Kidney epithelial cell (primary cell): ENCODE results near the gene CERS5. TPM values are rescaled to one million over a fixed set of nuclear protein-coding genes. Genes with fewer than 3 reads are reported as not detected.
"Not testable (repeated sequence)": the region's sequence is repeated elsewhere in the genome, so short reads cannot be mapped to it uniquely, and the experiment has no call there.

ENCODE experiments used
- DNase-seq: peaks from one replicate; pipeline ENCODE4 v3.0.0-alpha.2; 2010; ENCODE audit warnings: low read depth
- H3K27me3 ChIP-seq: 2 replicates; pipeline ENCODE4 v1.6.0; 2011; ENCODE audit warnings: low read length; ENCODE audit not compliant: control insufficient read depth, insufficient read depth
- H3K36me3 ChIP-seq: 2 replicates; pipeline ENCODE4 v1.5.1; 2011; ENCODE audit warnings: low read length; ENCODE audit not compliant: control insufficient read depth, insufficient read depth
- H3K4me3 ChIP-seq: 2 replicates; pipeline ENCODE4 v1.5.1; 2011; ENCODE audit warnings: low read depth, mild to moderate bottlenecking, control low read depth, low read length
- total RNA-seq: library from RNA; depleted of rRNA; stranded (reverse); fragments of >200 nt; gene quantifications from 2 replicates; pipeline ENCODE4 v1.2.3, GENCODE V29; 2015
- TF ChIP-seq, protein P1 (sequence below): IDR thresholded peaks from 2 replicates; pipeline ENCODE4 v1.5.1; 2011; ENCODE audit warnings: mild to moderate bottlenecking, moderate library complexity, low read length, control low read depth, inconsistent platforms; ENCODE audit not compliant: insufficient read depth, poor library complexity, severe bottlenecking

Gene CERS5
- total RNA-seq, 1 donor from 2014 or later = 40.9 TPM

DNA sequence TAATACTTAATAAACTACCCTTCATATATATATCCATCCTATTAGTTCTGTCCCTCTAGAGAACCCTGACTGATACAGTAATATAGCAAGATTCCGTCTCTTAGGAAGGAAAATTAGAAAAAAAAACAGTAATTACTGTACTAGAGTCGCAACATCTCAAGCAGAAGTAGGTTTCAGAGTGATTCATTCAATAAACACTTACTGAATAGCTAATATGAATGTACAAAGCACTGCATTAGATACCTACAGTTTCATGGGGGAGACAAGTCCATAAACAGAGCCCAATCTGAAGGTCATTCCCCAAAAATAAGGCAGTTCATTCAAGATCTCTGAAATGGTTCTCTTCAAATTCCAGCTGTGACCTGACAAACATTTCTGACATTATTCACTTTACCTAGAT lies 9.9 kb downstream of the CERS5 start:
- no peak overlapping the region for H3K4me3 ChIP-seq
- TF ChIP-seq, protein P1, sequence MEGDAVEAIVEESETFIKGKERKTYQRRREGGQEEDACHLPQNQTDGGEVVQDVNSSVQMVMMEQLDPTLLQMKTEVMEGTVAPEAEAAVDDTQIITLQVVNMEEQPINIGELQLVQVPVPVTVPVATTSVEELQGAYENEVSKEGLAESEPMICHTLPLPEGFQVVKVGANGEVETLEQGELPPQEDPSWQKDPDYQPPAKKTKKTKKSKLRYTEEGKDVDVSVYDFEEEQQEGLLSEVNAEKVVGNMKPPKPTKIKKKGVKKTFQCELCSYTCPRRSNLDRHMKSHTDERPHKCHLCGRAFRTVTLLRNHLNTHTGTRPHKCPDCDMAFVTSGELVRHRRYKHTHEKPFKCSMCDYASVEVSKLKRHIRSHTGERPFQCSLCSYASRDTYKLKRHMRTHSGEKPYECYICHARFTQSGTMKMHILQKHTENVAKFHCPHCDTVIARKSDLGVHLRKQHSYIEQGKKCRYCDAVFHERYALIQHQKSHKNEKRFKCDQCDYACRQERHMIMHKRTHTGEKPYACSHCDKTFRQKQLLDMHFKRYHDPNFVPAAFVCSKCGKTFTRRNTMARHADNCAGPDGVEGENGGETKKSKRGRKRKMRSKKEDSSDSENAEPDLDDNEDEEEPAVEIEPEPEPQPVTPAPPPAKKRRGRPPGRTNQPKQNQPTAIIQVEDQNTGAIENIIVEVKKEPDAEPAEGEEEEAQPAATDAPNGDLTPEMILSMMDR = no peak
- no peaks in the 10 kb centered on the region for H3K27me3 ChIP-seq
- H3K36me3 ChIP-seq = no peaks in the 10 kb centered on the region
- DNase-seq = no peak

DNA sequence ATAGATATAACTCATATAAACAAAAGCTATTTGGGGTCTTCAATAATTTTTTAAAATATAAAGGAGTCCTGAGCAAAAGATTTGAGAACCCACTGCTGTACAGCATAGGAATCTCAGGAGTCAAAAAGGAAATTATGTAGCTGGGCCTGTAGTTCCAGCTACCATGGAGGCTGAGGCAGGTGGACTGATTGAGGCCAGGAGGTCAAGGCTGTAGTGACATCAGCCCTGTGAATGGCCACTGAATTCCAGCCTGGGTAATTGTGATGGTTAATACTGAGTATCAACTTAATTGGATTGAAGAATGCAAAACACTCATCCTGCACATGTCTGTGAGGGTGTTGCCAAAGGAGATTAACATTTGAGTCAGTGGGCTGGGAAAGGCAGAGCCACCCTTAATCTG lies 10.5 kb downstream of the CERS5 start:
- Histone ChIP-seq H3K27me3 (no peaks in the 10 kb centered on the region), H3K36me3 (no peaks in the 10 kb centered on the region), H3K4me3 (no peak overlapping the region)
- TF ChIP-seq, protein P1 = no peak
- DNase-seq = no peak

DNA sequence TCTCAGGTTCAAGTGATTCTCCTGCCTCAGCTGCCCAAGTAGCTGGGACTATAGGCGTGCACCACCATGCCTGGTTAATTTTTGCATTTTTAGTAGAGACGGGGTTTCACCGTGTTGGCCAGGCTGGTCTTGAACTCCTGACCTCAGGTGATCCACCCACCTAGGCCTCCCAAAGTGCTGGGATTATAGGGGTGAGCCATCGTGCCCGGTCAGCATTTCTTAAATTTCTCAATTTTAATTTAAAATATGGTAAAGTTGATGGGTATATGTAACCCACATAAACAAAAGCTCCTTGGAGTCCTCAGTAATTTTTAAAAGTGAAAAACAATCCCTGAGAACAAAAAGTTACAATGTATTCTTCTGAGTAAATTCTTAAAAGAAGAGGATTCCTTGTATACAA lies 12.2 kb downstream of the CERS5 start:
- H3K4me3 ChIP-seq, H3K27me3 ChIP-seq, H3K36me3 ChIP-seq, DNase-seq: not testable (repeated sequence)

DNA sequence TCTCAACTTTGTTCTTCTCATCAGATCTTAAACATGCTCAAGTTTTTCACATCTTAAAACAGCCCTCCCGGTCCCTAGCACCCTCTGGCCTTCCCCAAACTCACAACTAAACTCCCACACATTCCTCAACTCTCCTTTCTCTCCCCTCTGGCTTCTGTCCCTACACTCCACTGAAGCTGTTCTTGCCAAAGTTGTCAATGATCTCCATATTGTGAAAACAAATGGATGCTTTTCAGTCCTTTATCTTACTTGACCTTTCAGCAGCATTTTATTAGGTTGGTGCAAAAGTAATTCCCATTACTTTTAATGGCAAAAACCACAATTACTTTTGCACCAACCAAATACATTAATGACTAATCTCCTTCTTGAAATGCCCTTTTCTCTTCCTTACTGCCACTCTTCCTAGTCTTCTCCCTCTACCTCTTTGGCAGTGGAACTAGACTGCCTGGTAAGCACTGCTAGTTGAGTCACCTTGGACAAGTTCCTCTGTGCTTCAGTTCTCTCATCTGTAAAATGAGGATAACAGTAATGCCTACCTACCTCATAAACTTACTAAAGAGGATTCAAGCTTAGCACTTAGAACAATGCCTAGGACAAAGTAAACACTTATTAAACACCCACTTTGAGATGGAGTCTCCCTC lies 16.0 kb downstream of the CERS5 start:
- TF ChIP-seq, protein P1 = no peak
- no peaks in the 10 kb centered on the region for H3K27me3 ChIP-seq
- no peak for DNase-seq
- no peak overlapping the region for H3K4me3 ChIP-seq
- H3K36me3 ChIP-seq = no peaks in the 10 kb centered on the region

DNA sequence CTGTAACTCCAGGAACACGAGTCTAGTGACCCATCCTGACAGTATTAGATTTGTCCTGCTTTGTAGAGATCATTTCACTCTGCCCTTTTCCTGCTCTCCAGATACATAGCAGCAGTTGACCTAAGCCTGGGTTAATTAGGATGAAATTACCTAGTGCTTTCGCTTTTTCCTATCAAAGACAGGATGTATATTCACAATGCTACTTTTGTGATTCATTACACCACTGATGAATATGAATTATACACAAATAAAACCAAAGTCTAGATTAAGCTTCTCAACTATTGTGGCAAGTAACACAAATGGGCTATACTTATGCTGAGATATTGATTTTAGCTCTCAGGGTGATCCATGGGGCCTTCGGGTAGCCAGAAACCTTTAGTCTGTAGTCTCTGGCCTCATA lies 17.9 kb downstream of the CERS5 start:
- no peak overlapping the region for H3K4me3 ChIP-seq
- no peaks in the 10 kb centered on the region for H3K27me3 ChIP-seq
- DNase-seq = no peak
- H3K36me3 ChIP-seq = no peaks in the 10 kb centered on the region
- TF ChIP-seq, protein P1 = no peak

DNA sequence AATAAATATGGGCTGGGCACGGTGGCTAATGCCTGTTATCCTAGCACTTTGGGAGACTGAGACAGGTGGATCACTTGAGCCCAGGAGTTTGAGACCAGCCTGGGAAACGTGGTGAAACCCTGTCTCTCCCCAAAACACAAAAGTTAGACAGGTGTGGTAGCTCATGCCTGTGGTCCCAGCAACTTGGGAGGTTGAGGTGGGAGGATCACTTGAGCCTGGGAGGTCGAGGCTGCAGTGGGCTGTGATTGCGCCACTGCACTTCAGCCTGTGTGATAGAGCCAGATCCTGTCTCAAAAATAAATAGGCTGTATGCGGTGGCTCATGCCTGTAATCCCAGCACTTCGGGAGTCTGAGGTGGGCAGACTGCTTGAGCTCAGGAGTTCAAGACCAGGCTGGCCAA lies 19.2 kb downstream of the CERS5 start:
- H3K27me3 ChIP-seq, DNase-seq, H3K36me3 ChIP-seq, H3K4me3 ChIP-seq: not testable (repeated sequence)

DNA sequence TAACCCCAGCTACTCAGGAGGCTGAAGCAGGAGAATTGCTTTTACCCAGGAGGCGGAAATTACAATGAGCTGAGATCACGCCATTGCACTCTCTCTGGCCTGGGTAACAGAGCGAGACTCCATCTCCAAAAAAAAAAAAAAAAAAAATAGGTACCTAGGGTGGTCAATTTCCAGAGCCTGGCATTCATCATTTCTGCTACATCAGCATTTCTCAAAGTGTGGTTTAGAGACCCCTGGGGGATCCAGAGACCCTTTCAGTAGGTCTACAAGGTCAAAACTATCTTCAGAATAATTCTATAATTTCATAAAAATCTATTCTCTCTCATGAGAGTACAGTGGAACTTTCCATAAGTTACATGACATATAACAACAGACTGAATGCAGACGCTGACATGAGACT lies 19.9 kb downstream of the CERS5 start:
- TF ChIP-seq, protein P1 = no peak
- no peak for DNase-seq
- Histone ChIP-seq H3K36me3 (no peaks in the 10 kb centered on the region), H3K27me3 (no peaks in the 10 kb centered on the region), H3K4me3 (no peak overlapping the region)
